ENCODE results near the gene CAPS. TPM values are rescaled to one million over a fixed set of nuclear protein-coding genes. Genes with fewer than 3 reads are reported as not detected.
A peak's percentile ranks its signal among the peaks of the same experiment; 100 is the strongest.
"Not testable (repeated sequence)": the region's sequence is repeated elsewhere in the genome, so short reads cannot be mapped to it uniquely, and the experiment has no call there.

Gene CAPS
- total RNA-seq, 1 experiment from 2014 or later, result 7.2 TPM

DNA sequence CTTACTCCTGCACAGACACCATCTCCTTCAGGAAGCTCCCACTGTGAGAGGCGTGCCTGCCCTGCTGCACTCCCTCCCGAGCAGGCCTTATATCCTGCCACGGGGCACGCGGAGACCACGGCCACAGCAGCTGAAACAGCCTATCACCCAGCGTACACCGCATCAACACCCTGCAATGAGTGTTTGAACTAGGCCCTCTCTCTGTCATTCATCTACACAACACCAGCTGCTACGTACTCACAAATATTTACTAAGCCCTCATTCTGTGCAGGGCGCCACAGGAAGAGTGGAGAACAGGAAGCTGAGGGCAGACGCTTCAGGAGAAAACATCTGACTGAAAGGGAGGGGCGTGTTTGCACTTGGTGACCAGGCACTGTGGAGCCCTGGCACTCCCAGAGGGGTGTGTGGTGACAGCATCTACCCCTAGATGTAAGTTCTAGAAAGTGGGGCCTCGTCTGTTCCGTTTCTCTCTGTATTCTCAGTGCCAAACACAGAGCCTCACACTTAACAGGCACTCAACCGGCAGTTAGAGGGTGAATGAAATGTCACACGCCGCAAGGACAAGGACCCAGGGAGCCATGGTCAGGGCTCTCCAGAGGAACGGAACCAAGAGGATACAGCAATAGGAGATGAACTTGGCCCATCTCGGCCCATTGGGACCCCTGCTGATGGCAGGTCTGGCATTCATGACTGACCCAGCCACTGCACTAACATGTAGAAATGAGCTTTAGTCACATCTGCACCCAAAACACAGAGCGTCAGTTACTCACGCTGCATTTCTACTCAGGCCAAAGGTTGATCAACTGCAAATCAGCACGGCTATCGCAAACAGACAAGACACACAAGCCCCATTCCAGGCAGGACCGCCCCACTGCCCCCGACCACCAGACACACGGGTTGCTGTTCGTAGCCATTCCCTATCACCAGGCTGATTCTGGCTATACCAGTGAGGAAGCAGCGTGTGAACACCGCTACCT lies 48.2 kb downstream of the CAPS start:
- no peaks in the 10 kb centered on the region for H3K9me3 ChIP-seq

DNA sequence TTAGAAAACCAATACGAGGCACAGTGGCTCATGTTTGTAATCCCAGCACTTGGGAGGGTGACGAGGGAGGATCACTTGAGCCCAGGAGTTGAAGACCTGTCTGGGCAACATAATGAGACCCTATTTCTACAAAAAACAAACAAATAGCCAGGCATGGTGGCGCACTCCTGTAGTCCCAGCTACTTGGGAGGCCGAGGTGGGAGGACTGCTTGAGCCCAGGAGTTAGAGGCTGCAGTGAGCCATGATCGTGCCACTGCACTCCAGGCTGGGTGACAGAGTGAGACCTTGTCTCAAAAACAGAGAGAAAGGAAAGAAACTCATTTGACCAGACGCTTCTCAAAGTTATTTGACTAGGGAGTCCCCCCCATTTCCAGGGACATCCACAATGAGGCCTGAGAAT lies 49.2 kb downstream of the CAPS start:
- H3K27me3 ChIP-seq (replicated peaks; ENCODE audit: control insufficient read depth, insufficient read depth, low read length); H3K36me3 ChIP-seq (ENCODE audit: control insufficient read depth, insufficient read depth, low read length); POLR2A ChIA-PET; H3K4me3 ChIP-seq (ENCODE audit: low read depth, low read length); CTCF ChIA-PET; H3K27me3 Mint-ChIP-seq (ENCODE audit: insufficient read depth, unreplicated experiment); DNase-seq; H3K9me3 Mint-ChIP-seq (ENCODE audit: unreplicated experiment); H3K9me3 ChIP-seq; intact Hi-C loops (cut with micrococcal nuclease; ENCODE audit: unreplicated experiment); BruUV-seq (replicated peaks); H3K4me3 Mint-ChIP-seq (ENCODE audit: unreplicated experiment): not testable (repeated sequence)
- Mint-ChIP-seq H3K36me3 (ENCODE audit: insufficient read depth, unreplicated experiment) (peaks cover 21% of the 10 kb centered on the region), H3K27ac (ENCODE audit: unreplicated experiment) (peak overlapping the region; percentile 67), H3K4me1 (ENCODE audit: low read depth, unreplicated experiment) (peaks cover 33% of the 10 kb centered on the region)
- H3K4me1 ChIP-seq, result peaks cover 25% of the 10 kb centered on the region

More for the DNA sequence above, 48.2 kb downstream of the CAPS start:
- BruUV-seq (replicated peaks), result no TSS peak
- intact Hi-C loops (cut with micrococcal nuclease; ENCODE audit: unreplicated experiment), result no loop called here
- Histone ChIP-seq H3K27me3 (replicated peaks; ENCODE audit: control insufficient read depth, insufficient read depth, low read length) (no peaks in the 10 kb centered on the region), H3K36me3 (ENCODE audit: control insufficient read depth, insufficient read depth, low read length) (no peaks in the 10 kb centered on the region; the same call in 1 of the 2 replicates), H3K4me1 (peaks cover 22% of the 10 kb centered on the region), H3K4me3 (ENCODE audit: low read depth, low read length) (no peak overlapping the region)
- Mint-ChIP-seq H3K9me3 (ENCODE audit: unreplicated experiment) (no peaks in the 10 kb centered on the region), H3K36me3 (ENCODE audit: insufficient read depth, unreplicated experiment) (peaks cover 20% of the 10 kb centered on the region), H3K4me1 (ENCODE audit: low read depth, unreplicated experiment) (peaks cover 28% of the 10 kb centered on the region), H3K27ac (ENCODE audit: unreplicated experiment) (peak overlapping the region; percentile 67), H3K4me3 (ENCODE audit: unreplicated experiment) (no peak overlapping the region), H3K27me3 (ENCODE audit: insufficient read depth, unreplicated experiment) (no peaks in the 10 kb centered on the region)
- DNase-seq, result peak in 1 of 2 experiments; percentile 29
- ChIA-PET POLR2A (interaction anchor here (0.6 kb wide), 1 partner anchor 147 kb away, joined by 4 read pairs; no protein-coding TSS in a partner anchor), CTCF (interaction anchor here (0.7 kb wide), 1 partner anchor 159 kb away, joined by 3 read pairs; no protein-coding TSS in a partner anchor)
- TF ChIP-seq, protein P1, sequence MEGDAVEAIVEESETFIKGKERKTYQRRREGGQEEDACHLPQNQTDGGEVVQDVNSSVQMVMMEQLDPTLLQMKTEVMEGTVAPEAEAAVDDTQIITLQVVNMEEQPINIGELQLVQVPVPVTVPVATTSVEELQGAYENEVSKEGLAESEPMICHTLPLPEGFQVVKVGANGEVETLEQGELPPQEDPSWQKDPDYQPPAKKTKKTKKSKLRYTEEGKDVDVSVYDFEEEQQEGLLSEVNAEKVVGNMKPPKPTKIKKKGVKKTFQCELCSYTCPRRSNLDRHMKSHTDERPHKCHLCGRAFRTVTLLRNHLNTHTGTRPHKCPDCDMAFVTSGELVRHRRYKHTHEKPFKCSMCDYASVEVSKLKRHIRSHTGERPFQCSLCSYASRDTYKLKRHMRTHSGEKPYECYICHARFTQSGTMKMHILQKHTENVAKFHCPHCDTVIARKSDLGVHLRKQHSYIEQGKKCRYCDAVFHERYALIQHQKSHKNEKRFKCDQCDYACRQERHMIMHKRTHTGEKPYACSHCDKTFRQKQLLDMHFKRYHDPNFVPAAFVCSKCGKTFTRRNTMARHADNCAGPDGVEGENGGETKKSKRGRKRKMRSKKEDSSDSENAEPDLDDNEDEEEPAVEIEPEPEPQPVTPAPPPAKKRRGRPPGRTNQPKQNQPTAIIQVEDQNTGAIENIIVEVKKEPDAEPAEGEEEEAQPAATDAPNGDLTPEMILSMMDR (IDR thresholded peaks at IDR 0.05; ENCODE audit: insufficient read depth in 1 of 2, low read depth in 1 of 2, low read length in 1 of 2, severe bottlenecking in 1 of 2, unreplicated experiment in 1 of 2), result no peak

DNA sequence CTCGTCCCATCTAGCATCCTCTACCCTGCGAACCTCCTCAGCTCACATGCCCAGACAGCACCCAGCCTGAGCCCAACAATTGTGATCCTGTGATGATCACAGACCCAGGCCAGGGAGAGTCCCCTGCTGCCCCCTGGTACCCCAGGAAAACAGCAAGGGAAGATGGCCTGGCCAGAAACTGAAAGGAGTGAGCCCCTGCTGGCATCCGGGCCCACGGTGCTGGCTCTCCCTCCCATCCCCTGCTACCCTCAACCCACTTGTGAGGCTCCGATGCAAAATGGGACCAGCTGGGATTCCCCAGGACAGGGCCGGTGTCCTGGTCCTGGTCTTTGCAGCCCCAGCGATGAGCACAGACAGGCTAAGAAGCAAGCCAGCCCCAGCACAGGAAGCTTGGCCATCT lies 49.8 kb downstream of the CAPS start:
- no peaks in the 10 kb centered on the region for H3K27me3 Mint-ChIP-seq (ENCODE audit: insufficient read depth, unreplicated experiment)
- H3K4me3 ChIP-seq (ENCODE audit: low read depth, low read length), result no peak overlapping the region
- DNase-seq, result no peak
- H3K27me3 ChIP-seq (replicated peaks; ENCODE audit: control insufficient read depth, insufficient read depth, low read length), result no peaks in the 10 kb centered on the region
- BruUV-seq (replicated peaks), result no TSS peak
- TF ChIP-seq, protein P1 (IDR thresholded peaks at IDR 0.05; ENCODE audit: insufficient read depth in 1 of 2, low read depth in 1 of 2, low read length in 1 of 2, severe bottlenecking in 1 of 2, unreplicated experiment in 1 of 2), result no peak
- intact Hi-C loops (cut with micrococcal nuclease; ENCODE audit: unreplicated experiment), result no loop called here
- H3K36me3 ChIP-seq (ENCODE audit: control insufficient read depth, insufficient read depth, low read length), result no peaks in the 10 kb centered on the region; the same call in 1 of the 2 replicates
- H3K4me3 Mint-ChIP-seq (ENCODE audit: unreplicated experiment), result no peak overlapping the region
- H3K4me1 ChIP-seq, result peaks cover 23% of the 10 kb centered on the region
- no peaks in the 10 kb centered on the region for H3K9me3 Mint-ChIP-seq (ENCODE audit: unreplicated experiment)
- peaks cover 39% of the 10 kb centered on the region for H3K4me1 Mint-ChIP-seq (ENCODE audit: low read depth, unreplicated experiment)
- POLR2A ChIA-PET, result no interaction called here
- H3K27ac Mint-ChIP-seq (ENCODE audit: unreplicated experiment), result peak overlapping the region; percentile 55
- CTCF ChIA-PET, result no interaction called here
- H3K36me3 Mint-ChIP-seq (ENCODE audit: insufficient read depth, unreplicated experiment), result peaks cover 21% of the 10 kb centered on the region
- H3K9me3 ChIP-seq, result no peaks in the 10 kb centered on the region
